ENCODE results near the gene SEC61B.
A peak's percentile ranks its signal among the peaks of the same experiment; 100 is the strongest.

The SEC61B gene

GRCh38 chr9:99238331-99238730, 16.2 kb downstream of the SEC61B start:
- no peak for DNase-seq

- no peak for DNase-seq
Measured at GRCh38 chr9:99239341-99240060, 17.4 kb downstream of the SEC61B start.

- no peak for DNase-seq
Measured at GRCh38 chr9:99241106-99241505, 19.0 kb downstream of the SEC61B start.

- DNase-seq: no peak
Measured at GRCh38 chr9:99244344-99245260, 22.5 kb downstream of the SEC61B start.

- no peak for DNase-seq
Measured at GRCh38 chr9:99249619-99250018, 27.5 kb downstream of the SEC61B start.

- DNase-seq: no peak
Measured at GRCh38 chr9:99251157-99251556, 29.1 kb downstream of the SEC61B start.

- DNase-seq: no peak
Measured at GRCh38 chr9:99253134-99253533, 31.1 kb downstream of the SEC61B start.

GRCh38 chr9:99253772-99254431, 31.8 kb downstream of the SEC61B start:
- DNase-seq: peak; percentile 39

- DNase-seq: no peak
Measured at GRCh38 chr9:99255651-99256050, 33.6 kb downstream of the SEC61B start.

- no peak for DNase-seq
Measured at GRCh38 chr9:99257723-99258389, 35.8 kb downstream of the SEC61B start.

- peak; percentile 24 for DNase-seq
Measured at GRCh38 chr9:99259231-99259918, 37.3 kb downstream of the SEC61B start.

- no peak for DNase-seq
Measured at GRCh38 chr9:99261923-99262322, 39.8 kb downstream of the SEC61B start.

GRCh38 chr9:99262949-99263418, 40.9 kb downstream of the SEC61B start:
- no peak for DNase-seq

GRCh38 chr9:99264070-99264680, 42.1 kb downstream of the SEC61B start:
- no peak for DNase-seq

GRCh38 chr9:99265691-99266090, 43.6 kb downstream of the SEC61B start:
- DNase-seq: no peak

GRCh38 chr9:99266255-99267023, 44.4 kb downstream of the SEC61B start:
- DNase-seq: peak; percentile 68

GRCh38 chr9:99269416-99269815, 47.3 kb downstream of the SEC61B start:
- DNase-seq: no peak

GRCh38 chr9:99270491-99270890, 48.4 kb downstream of the SEC61B start:
- no peak for DNase-seq

GRCh38 chr9:99272836-99273235, 50.8 kb downstream of the SEC61B start:
- no peak for DNase-seq

- no peak for DNase-seq
Measured at GRCh38 chr9:99274016-99274415, 51.9 kb downstream of the SEC61B start.

- no peak for DNase-seq
Measured at GRCh38 chr9:99274495-99274894, 52.4 kb downstream of the SEC61B start.

Measured in activated T-cell treated with anti-CD3 and anti-CD28 coated beads, Interleukin-2, amount 50 U/mL, for 1 hour (primary cell).